Mesendoderm (in vitro differentiated cells): ENCODE measurements around the gene OR1A2. TPM values are rescaled to one million over a fixed set of nuclear protein-coding genes. Genes with fewer than 3 reads are reported as not detected.

Experiments used
- DNase-seq: peaks from one replicate; pipeline ENCODE4 v3.0.0; 2013
- H2AK5ac ChIP-seq: 2 replicates; pipeline ENCODE4 v1.6.1; 2013; ENCODE audit warnings: low read length, inconsistent platforms
- H2BK120ac ChIP-seq: 2 replicates; pipeline ENCODE4 v1.6.1; 2013; ENCODE audit warnings: low read depth, mild to moderate bottlenecking, low read length, moderate library complexity, mixed read lengths
- H2BK15ac ChIP-seq: replicated peaks from 2 replicates; pipeline ENCODE4 v1.6.1; 2013; ENCODE audit warnings: low read depth, mild to moderate bottlenecking, moderate library complexity
- H2BK5ac ChIP-seq: 2 replicates; pipeline ENCODE4 v1.6.1; 2013; ENCODE audit warnings: low read length, inconsistent platforms
- H3K18ac ChIP-seq: 2 replicates; pipeline ENCODE4 v1.6.1; 2013; ENCODE audit warnings: mild to moderate bottlenecking, low read length, mixed read lengths
- H3K23ac ChIP-seq: one replicate; pipeline ENCODE4 v1.6.1; 2013; ENCODE audit warnings: low read length
- H3K27ac ChIP-seq: 2 replicates; pipeline ENCODE4 v1.5.1; 2013; ENCODE audit warnings: low read depth, mild to moderate bottlenecking, inconsistent platforms, low read length, moderate library complexity
- H3K27me3 ChIP-seq: 2 replicates; pipeline ENCODE4 v1.6.1; 2013; ENCODE audit warnings: low read length, control low read depth, mild to moderate bottlenecking, inconsistent platforms; ENCODE audit not compliant: insufficient read depth, poor library complexity
- H3K36me3 ChIP-seq: 2 replicates; pipeline ENCODE4 v1.6.1; 2013; ENCODE audit warnings: low read length, inconsistent platforms; ENCODE audit not compliant: control insufficient read depth, insufficient read depth
- H3K4ac ChIP-seq: one replicate; pipeline ENCODE4 v1.6.1; 2013; ENCODE audit warnings: low read depth, mild to moderate bottlenecking, low read length, moderate library complexity
- H3K4me1 ChIP-seq: 2 replicates; pipeline ENCODE4 v1.6.1; 2013; ENCODE audit warnings: low read depth, low read length, inconsistent platforms; ENCODE audit not compliant: control insufficient read depth
- H3K4me2 ChIP-seq: 2 replicates; pipeline ENCODE4 v1.6.1; 2013; ENCODE audit warnings: low read length
- H3K4me3 ChIP-seq: 2 replicates; pipeline ENCODE4 v1.5.1; 2013; ENCODE audit warnings: mild to moderate bottlenecking, low read length
- H3K56ac ChIP-seq: one replicate; pipeline ENCODE4 v1.6.1; 2013; ENCODE audit warnings: low read length
- H3K79me1 ChIP-seq: 2 replicates; pipeline ENCODE4 v1.6.1; 2013; ENCODE audit warnings: low read length, inconsistent platforms
- H3K79me2 ChIP-seq: 2 replicates; pipeline ENCODE4 v1.6.1; 2013; ENCODE audit warnings: mild to moderate bottlenecking, low read length; ENCODE audit not compliant: control insufficient read depth, insufficient read depth
- H3K9ac ChIP-seq: 2 replicates; pipeline ENCODE4 v1.6.1; 2013; ENCODE audit warnings: low read length, inconsistent platforms
- H4K5ac ChIP-seq: one replicate; pipeline ENCODE4 v1.6.1; 2013; ENCODE audit warnings: low read length
- H4K8ac ChIP-seq: one replicate; pipeline ENCODE4 v1.6.1; 2013; ENCODE audit warnings: low read depth, mild to moderate bottlenecking, control low read depth, low read length, moderate library complexity
- WGBS: extraction: QIAGEN DNeasy Blood & Tissue Kit; methylation state at CpG from one replicate; pipeline ENCODE4 v1.1.7; 2013; ENCODE audit warnings: low lambda C conversion rate, missing lambda C conversion rate; ENCODE audit not compliant: insufficient coverage; ENCODE audit errors: extremely low coverage; 5-methylcytosine and 5-hydroxymethylcytosine counted together
- polyA plus RNA-seq, 2 experiments: library from polyadenylated mRNA; stranded (reverse); fragments of 200-250 nt; gene quantifications; one replicate each; pipeline ENCODE4 v1.2.3, GENCODE V29; 2013

Gene OR1A2
- not detected for polyA plus RNA-seq (2013, experiment 1 of 2)
- polyA plus RNA-seq (2013, experiment 2 of 2) = not detected

- DNase-seq = no peak
- H3K9ac ChIP-seq = no peak within 1 kb of the TSS
- H3K56ac ChIP-seq = no peak within 1 kb of the TSS
- no peaks in the 10 kb centered on the region for H3K79me1 ChIP-seq
- no peak within 1 kb of the TSS for H4K8ac ChIP-seq
- no peaks in the 10 kb centered on the region for H3K27me3 ChIP-seq
- H3K18ac ChIP-seq = no peak within 1 kb of the TSS
- no peak within 1 kb of the TSS for H4K5ac ChIP-seq
- no peak within 1 kb of the TSS for H3K27ac ChIP-seq
- no peak within 1 kb of the TSS for H3K4me3 ChIP-seq
- H3K79me2 ChIP-seq = no peaks in the 10 kb centered on the region
- no CpG with 5 or more reads among the region's 4 CpGs for WGBS
- H3K23ac ChIP-seq = no peak within 1 kb of the TSS
- H3K4me1 ChIP-seq = no peaks in the 10 kb centered on the region
- H2BK120ac ChIP-seq = no peak within 1 kb of the TSS
- H3K4me2 ChIP-seq = no peak within 1 kb of the TSS
- H2AK5ac ChIP-seq = no peak within 1 kb of the TSS
- H3K4ac ChIP-seq = no peak within 1 kb of the TSS
- H2BK5ac ChIP-seq = no peak within 1 kb of the TSS
- no peak within 1 kb of the TSS for H2BK15ac ChIP-seq
- no peaks in the 10 kb centered on the region for H3K36me3 ChIP-seq
These were observed at the start of gene OR1A2 for GRCh38 chr17:3197219-3197618. Gene OR1A2 (plus strand): TSS chr17:3197519. CDS start chr17:3197519, 0 bp downstream.

GRCh38 chr17:3157218-3157617 lies 40.1 kb upstream of the OR1A2 start:
- no peaks in the 10 kb centered on the region for H3K79me1 ChIP-seq
- H3K36me3 ChIP-seq = no peaks in the 10 kb centered on the region
- H3K56ac ChIP-seq = no peak overlapping the region
- H2BK5ac ChIP-seq = no peak overlapping the region
- H3K27ac ChIP-seq = no peak overlapping the region
- H3K23ac ChIP-seq = no peak overlapping the region
- H3K4ac ChIP-seq = no peak overlapping the region
- no peak for DNase-seq
- no peak overlapping the region for H4K8ac ChIP-seq
- no peak overlapping the region for H3K4me3 ChIP-seq
- no peak overlapping the region for H3K18ac ChIP-seq
- no peak overlapping the region for H4K5ac ChIP-seq
- no peak overlapping the region for H2BK15ac ChIP-seq
- H3K27me3 ChIP-seq = no peaks in the 10 kb centered on the region
- H3K4me1 ChIP-seq = no peaks in the 10 kb centered on the region
- no peak overlapping the region for H3K9ac ChIP-seq
- H3K4me2 ChIP-seq = no peak overlapping the region
- H3K79me2 ChIP-seq = no peaks in the 10 kb centered on the region
- H2BK120ac ChIP-seq = no peak overlapping the region
- no CpG with 5 or more reads among the region's 1 CpG for WGBS
- no peak overlapping the region for H2AK5ac ChIP-seq

GRCh38 chr17:3167574-3167973 lies 29.7 kb upstream of the OR1A2 start:
- Histone ChIP-seq H2BK120ac (no peak overlapping the region), H3K9ac (no peak overlapping the region), H3K79me1 (no peaks in the 10 kb centered on the region), H3K4me2 (no peak overlapping the region), H3K4me3 (no peak overlapping the region), H2BK15ac (no peak overlapping the region), H4K8ac (no peak overlapping the region), H2BK5ac (no peak overlapping the region), H3K18ac (no peak overlapping the region), H3K4ac (no peak overlapping the region), H3K4me1 (no peaks in the 10 kb centered on the region), H3K27ac (no peak overlapping the region), H4K5ac (no peak overlapping the region), H3K27me3 (no peaks in the 10 kb centered on the region), H3K36me3 (no peaks in the 10 kb centered on the region), H3K23ac (no peak overlapping the region), H3K56ac (no peak overlapping the region), H3K79me2 (no peaks in the 10 kb centered on the region), H2AK5ac (no peak overlapping the region)
- no peak for DNase-seq
- WGBS = no CpG with 5 or more reads among the region's 5 CpGs

GRCh38 chr17:3189961-3190360 lies 7.4 kb upstream of the OR1A2 start:
- no peak overlapping the region for H4K5ac ChIP-seq
- no peaks in the 10 kb centered on the region for H3K79me1 ChIP-seq
- no peak overlapping the region for H3K56ac ChIP-seq
- H2BK15ac ChIP-seq = no peak overlapping the region
- H3K27ac ChIP-seq = no peak overlapping the region
- H3K27me3 ChIP-seq = no peaks in the 10 kb centered on the region
- no CpG with 5 or more reads among the region's 4 CpGs for WGBS
- no peak for DNase-seq
- no peak overlapping the region for H3K4ac ChIP-seq
- no peak overlapping the region for H4K8ac ChIP-seq
- no peak overlapping the region for H3K4me2 ChIP-seq
- no peak overlapping the region for H2BK120ac ChIP-seq
- no peak overlapping the region for H2AK5ac ChIP-seq
- no peaks in the 10 kb centered on the region for H3K36me3 ChIP-seq
- no peak overlapping the region for H3K18ac ChIP-seq
- no peaks in the 10 kb centered on the region for H3K79me2 ChIP-seq
- no peak overlapping the region for H3K9ac ChIP-seq
- H3K23ac ChIP-seq = no peak overlapping the region
- H3K4me3 ChIP-seq = no peak overlapping the region
- H2BK5ac ChIP-seq = no peak overlapping the region
- H3K4me1 ChIP-seq = no peaks in the 10 kb centered on the region

- H3K9ac ChIP-seq = no peak within 1 kb of the TSS
- H3K79me2 ChIP-seq = no peaks in the 10 kb centered on the region
- no CpG with 5 or more reads among the region's 7 CpGs for WGBS
- H2BK5ac ChIP-seq = no peak within 1 kb of the TSS
- no peak within 1 kb of the TSS for H4K8ac ChIP-seq
- H3K36me3 ChIP-seq = no peaks in the 10 kb centered on the region
- no peak within 1 kb of the TSS for H2BK15ac ChIP-seq
- no peak for DNase-seq
- H3K23ac ChIP-seq = no peak within 1 kb of the TSS
- no peak within 1 kb of the TSS for H3K4me3 ChIP-seq
- no peak within 1 kb of the TSS for H2AK5ac ChIP-seq
- no peak within 1 kb of the TSS for H3K27ac ChIP-seq
- H3K4me2 ChIP-seq = no peak within 1 kb of the TSS
- no peak within 1 kb of the TSS for H2BK120ac ChIP-seq
- no peaks in the 10 kb centered on the region for H3K79me1 ChIP-seq
- H3K4ac ChIP-seq = no peak within 1 kb of the TSS
- H3K56ac ChIP-seq = no peak within 1 kb of the TSS
- no peak within 1 kb of the TSS for H4K5ac ChIP-seq
- no peaks in the 10 kb centered on the region for H3K4me1 ChIP-seq
- H3K18ac ChIP-seq = no peak within 1 kb of the TSS
- H3K27me3 ChIP-seq = no peaks in the 10 kb centered on the region
These were observed 10.0 kb downstream of the OR1A2 start, which contains the start of gene OR1A1 for GRCh38 chr17:3207367-3207766. Gene OR1A1 (plus strand): TSS chr17:3207667. CDS start chr17:3215621, 7,954 bp downstream.

- WGBS = no CpG with 5 or more reads among the region's 6 CpGs
- no peak overlapping the region for H4K8ac ChIP-seq
- H3K4me2 ChIP-seq = no peak overlapping the region
- no peak overlapping the region for H2BK5ac ChIP-seq
- no peak for DNase-seq
- no peak overlapping the region for H3K56ac ChIP-seq
- H2BK120ac ChIP-seq = no peak overlapping the region
- H3K9ac ChIP-seq = no peak overlapping the region
- no peaks in the 10 kb centered on the region for H3K36me3 ChIP-seq
- no peak overlapping the region for H3K23ac ChIP-seq
- H3K4me3 ChIP-seq = no peak overlapping the region
- no peak overlapping the region for H3K18ac ChIP-seq
- H3K4me1 ChIP-seq = no peaks in the 10 kb centered on the region
- H3K79me2 ChIP-seq = no peaks in the 10 kb centered on the region
- H3K79me1 ChIP-seq = no peaks in the 10 kb centered on the region
- no peak overlapping the region for H2BK15ac ChIP-seq
- no peaks in the 10 kb centered on the region for H3K27me3 ChIP-seq
- H3K27ac ChIP-seq = no peak overlapping the region
- H3K4ac ChIP-seq = no peak overlapping the region
- H4K5ac ChIP-seq = no peak overlapping the region
- H2AK5ac ChIP-seq = no peak overlapping the region
These were observed 11.2 kb downstream of the OR1A2 start for GRCh38 chr17:3208484-3208883.
